ENCODE results near the gene OGA. TPM values are rescaled to one million over a fixed set of nuclear protein-coding genes. Genes with fewer than 3 reads are reported as not detected.

The OGA gene
- total and polyA plus RNA-seq, 9 of the 15 experiments (the other 6 are each of a cell fraction or from before 2014, with no cell fraction given) = 13.5 to 73.5 (median 59.5) TPM

DNA sequence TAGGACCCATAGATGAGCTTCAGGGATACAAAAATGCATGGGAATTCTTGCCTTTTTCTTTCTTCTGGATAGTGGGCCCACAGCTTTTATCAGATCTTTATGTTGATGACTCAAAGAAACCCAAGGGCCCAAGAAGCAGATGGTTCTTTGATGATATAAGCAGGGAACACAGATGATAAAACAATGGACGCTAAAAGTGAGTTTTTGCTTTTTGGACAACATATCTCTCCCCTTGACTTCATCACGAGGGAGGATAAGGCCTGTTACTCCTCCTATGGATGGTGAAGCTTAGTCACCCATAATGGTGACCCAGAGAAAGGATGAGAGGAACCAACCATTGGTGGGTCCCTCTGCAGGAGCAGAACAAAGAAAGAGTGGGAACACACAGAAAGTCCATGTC is 6.5 kb upstream of the OGA start (continued):
- TF ChIP-seq FOSL1 (tag; conservative IDR thresholded peaks at IDR 0.05) = peak; percentile 97
- peak; percentile 53; the same call in 1 of the 2 replicates for TF ChIP-seq NFIC (IDR thresholded peaks at IDR 0.05)
- peak; percentile 55; the same call in 1 of the 2 replicates for TF ChIP-seq NBN (IDR thresholded peaks at IDR 0.05; ENCODE audit: low read depth)
- TF ChIP-seq HMG20B (CRISPR knock-in tag; IDR thresholded peaks at IDR 0.05) = no peak
- TF ChIP-seq, protein P1, sequence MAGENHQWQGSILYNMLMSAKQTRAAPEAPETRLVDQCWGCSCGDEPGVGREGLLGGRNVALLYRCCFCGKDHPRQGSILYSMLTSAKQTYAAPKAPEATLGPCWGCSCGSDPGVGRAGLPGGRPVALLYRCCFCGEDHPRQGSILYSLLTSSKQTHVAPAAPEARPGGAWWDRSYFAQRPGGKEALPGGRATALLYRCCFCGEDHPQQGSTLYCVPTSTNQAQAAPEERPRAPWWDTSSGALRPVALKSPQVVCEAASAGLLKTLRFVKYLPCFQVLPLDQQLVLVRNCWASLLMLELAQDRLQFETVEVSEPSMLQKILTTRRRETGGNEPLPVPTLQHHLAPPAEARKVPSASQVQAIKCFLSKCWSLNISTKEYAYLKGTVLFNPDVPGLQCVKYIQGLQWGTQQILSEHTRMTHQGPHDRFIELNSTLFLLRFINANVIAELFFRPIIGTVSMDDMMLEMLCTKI (IDR thresholded peaks at IDR 0.05; ENCODE audit: partially characterized antibody) = no peak
- no peak for TF ChIP-seq HDAC2 (IDR thresholded peaks at IDR 0.05)
- TF ChIP-seq POLR3G (IDR thresholded peaks at IDR 0.05; ENCODE audit: extremely low read depth, insufficient read length, insufficient replicate concordance) = no peak
- peak; percentile 73 for TF ChIP-seq FOXM1 (IDR thresholded peaks at IDR 0.05; ENCODE audit: low read depth)
- TF ChIP-seq FOXM1 (CRISPR knock-in tag; IDR thresholded peaks at IDR 0.05; ENCODE audit: low read depth) = no peak
- TF ChIP-seq XRCC3 (IDR thresholded peaks at IDR 0.05) = no peak
- TF ChIP-seq TSC22D4 (tag; IDR thresholded peaks at IDR 0.05) = no peak
- no peak for TF ChIP-seq PCBP2 (IDR thresholded peaks at IDR 0.05; ENCODE audit: low read depth, low read length, poor library complexity, severe bottlenecking)
- no peak for TF ChIP-seq SREBF2 (CRISPR knock-in tag; IDR thresholded peaks at IDR 0.05)
- TF ChIP-seq, protein P2, sequence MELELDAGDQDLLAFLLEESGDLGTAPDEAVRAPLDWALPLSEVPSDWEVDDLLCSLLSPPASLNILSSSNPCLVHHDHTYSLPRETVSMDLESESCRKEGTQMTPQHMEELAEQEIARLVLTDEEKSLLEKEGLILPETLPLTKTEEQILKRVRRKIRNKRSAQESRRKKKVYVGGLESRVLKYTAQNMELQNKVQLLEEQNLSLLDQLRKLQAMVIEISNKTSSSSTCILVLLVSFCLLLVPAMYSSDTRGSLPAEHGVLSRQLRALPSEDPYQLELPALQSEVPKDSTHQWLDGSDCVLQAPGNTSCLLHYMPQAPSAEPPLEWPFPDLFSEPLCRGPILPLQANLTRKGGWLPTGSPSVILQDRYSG (tag; conservative IDR thresholded peaks at IDR 0.05; ENCODE audit: low read depth) = no peak
- TF ChIP-seq CBX5 (IDR thresholded peaks at IDR 0.05; ENCODE audit: borderline replicate concordance, low read depth) = no peak
- TF ChIP-seq PRPF4 (IDR thresholded peaks at IDR 0.05; ENCODE audit: insufficient read depth, low read depth, low read length, poor library complexity, severe bottlenecking) = no peak
- no peak for TF ChIP-seq CCAR2 (IDR thresholded peaks at IDR 0.05; ENCODE audit: low read depth, low read length)
- TF ChIP-seq ZSCAN32 (CRISPR knock-in tag; IDR thresholded peaks at IDR 0.05) = no peak
- no peak for TF ChIP-seq SRSF9 (IDR thresholded peaks at IDR 0.05; ENCODE audit: borderline replicate concordance, low read depth, low read length)
- TF ChIP-seq NELFE (IDR thresholded peaks at IDR 0.05; ENCODE audit: insufficient read depth, insufficient read length) = no peak
- TF ChIP-seq, protein P3, sequence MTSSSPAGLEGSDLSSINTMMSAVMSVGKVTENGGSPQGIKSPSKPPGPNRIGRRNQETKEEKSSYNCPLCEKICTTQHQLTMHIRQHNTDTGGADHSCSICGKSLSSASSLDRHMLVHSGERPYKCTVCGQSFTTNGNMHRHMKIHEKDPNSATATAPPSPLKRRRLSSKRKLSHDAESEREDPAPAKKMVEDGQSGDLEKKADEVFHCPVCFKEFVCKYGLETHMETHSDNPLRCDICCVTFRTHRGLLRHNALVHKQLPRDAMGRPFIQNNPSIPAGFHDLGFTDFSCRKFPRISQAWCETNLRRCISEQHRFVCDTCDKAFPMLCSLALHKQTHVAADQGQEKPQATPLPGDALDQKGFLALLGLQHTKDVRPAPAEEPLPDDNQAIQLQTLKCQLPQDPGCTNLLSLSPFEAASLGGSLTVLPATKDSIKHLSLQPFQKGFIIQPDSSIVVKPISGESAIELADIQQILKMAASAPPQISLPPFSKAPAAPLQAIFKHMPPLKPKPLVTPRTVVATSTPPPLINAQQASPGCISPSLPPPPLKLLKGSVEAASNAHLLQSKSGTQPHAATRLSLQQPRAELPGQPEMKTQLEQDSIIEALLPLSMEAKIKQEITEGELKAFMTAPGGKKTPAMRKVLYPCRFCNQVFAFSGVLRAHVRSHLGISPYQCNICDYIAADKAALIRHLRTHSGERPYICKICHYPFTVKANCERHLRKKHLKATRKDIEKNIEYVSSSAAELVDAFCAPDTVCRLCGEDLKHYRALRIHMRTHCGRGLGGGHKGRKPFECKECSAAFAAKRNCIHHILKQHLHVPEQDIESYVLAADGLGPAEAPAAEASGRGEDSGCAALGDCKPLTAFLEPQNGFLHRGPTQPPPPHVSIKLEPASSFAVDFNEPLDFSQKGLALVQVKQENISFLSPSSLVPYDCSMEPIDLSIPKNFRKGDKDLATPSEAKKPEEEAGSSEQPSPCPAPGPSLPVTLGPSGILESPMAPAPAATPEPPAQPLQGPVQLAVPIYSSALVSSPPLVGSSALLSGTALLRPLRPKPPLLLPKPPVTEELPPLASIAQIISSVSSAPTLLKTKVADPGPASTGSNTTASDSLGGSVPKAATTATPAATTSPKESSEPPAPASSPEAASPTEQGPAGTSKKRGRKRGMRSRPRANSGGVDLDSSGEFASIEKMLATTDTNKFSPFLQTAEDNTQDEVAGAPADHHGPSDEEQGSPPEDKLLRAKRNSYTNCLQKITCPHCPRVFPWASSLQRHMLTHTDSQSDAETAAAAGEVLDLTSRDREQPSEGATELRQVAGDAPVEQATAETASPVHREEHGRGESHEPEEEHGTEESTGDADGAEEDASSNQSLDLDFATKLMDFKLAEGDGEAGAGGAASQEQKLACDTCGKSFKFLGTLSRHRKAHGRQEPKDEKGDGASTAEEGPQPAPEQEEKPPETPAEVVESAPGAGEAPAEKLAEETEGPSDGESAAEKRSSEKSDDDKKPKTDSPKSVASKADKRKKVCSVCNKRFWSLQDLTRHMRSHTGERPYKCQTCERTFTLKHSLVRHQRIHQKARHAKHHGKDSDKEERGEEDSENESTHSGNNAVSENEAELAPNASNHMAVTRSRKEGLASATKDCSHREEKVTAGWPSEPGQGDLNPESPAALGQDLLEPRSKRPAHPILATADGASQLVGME (CRISPR knock-in tag; IDR thresholded peaks at IDR 0.05) = no peak

Measured in K562 (cell line).